NCI-H446 (cell line): Measurements from ENCODE around the gene PLEKHG4B.
"Not testable (repeated sequence)": the region's sequence is repeated elsewhere in the genome, so short reads cannot be mapped to it uniquely, and the experiment has no call there.

ENCODE experiments used
- DNase-seq, 2 experiments: peaks; one replicate each; lab custom pipeline; 2025; lab: John Stamatoyannopoulos, UW

The PLEKHG4B gene

GRCh38 chr5:93221-93980, 1.4 kb downstream of the PLEKHG4B start:
- no peak for DNase-seq

- no peak for DNase-seq
Measured at GRCh38 chr5:94113-94892, 2.3 kb downstream of the PLEKHG4B start.

- DNase-seq = no peak
Measured at GRCh38 chr5:95241-95980, 3.4 kb downstream of the PLEKHG4B start.

- no peak for DNase-seq
Measured at GRCh38 chr5:96976-97660, 5.2 kb downstream of the PLEKHG4B start.

- no peak for DNase-seq
Measured at GRCh38 chr5:99815-100214, 7.8 kb downstream of the PLEKHG4B start.

- no peak for DNase-seq
Measured at GRCh38 chr5:102411-103043, 10.6 kb downstream of the PLEKHG4B start.

- DNase-seq = not testable (repeated sequence)
Measured at GRCh38 chr5:104106-104505, 12.1 kb downstream of the PLEKHG4B start.

GRCh38 chr5:104778-105296, 12.9 kb downstream of the PLEKHG4B start:
- DNase-seq = no peak

GRCh38 chr5:105504-106070, 13.6 kb downstream of the PLEKHG4B start:
- no peak for DNase-seq

GRCh38 chr5:106587-106986, 14.6 kb downstream of the PLEKHG4B start:
- no peak for DNase-seq

GRCh38 chr5:107526-107925, 15.6 kb downstream of the PLEKHG4B start:
- no peak for DNase-seq

- DNase-seq = no peak
Measured at GRCh38 chr5:109826-110225, 17.9 kb downstream of the PLEKHG4B start.

- DNase-seq = no peak
Measured at GRCh38 chr5:110270-110888, 18.4 kb downstream of the PLEKHG4B start.

- DNase-seq = no peak
Measured at GRCh38 chr5:111171-111570, 19.2 kb downstream of the PLEKHG4B start.

- DNase-seq = no peak
Measured at GRCh38 chr5:119486-120097, 27.6 kb downstream of the PLEKHG4B start.

GRCh38 chr5:121432-121831, 29.5 kb downstream of the PLEKHG4B start:
- DNase-seq = no peak

- no peak for DNase-seq
Measured at GRCh38 chr5:125815-126214, 33.8 kb downstream of the PLEKHG4B start.

- DNase-seq = no peak
Measured at GRCh38 chr5:126806-127205, 34.8 kb downstream of the PLEKHG4B start.

- DNase-seq = no peak
Measured at GRCh38 chr5:127886-128285, 35.9 kb downstream of the PLEKHG4B start.

GRCh38 chr5:128446-128845, 36.5 kb downstream of the PLEKHG4B start:
- no peak for DNase-seq
